ENCODE data around the gene SSR2. TPM values are rescaled to one million over a fixed set of nuclear protein-coding genes. Genes with fewer than 3 reads are reported as not detected.
"Not testable (repeated sequence)": the region's sequence is repeated elsewhere in the genome, so short reads cannot be mapped to it uniquely, and the experiment has no call there.

The SSR2 gene
- total RNA-seq, 4 donors from 2014 or later = 103 to 157 (median 146) TPM

- Histone ChIP-seq H3K4me3 (no peak overlapping the region), H3K27me3 (no peaks in the 10 kb centered on the region), H3K27ac (no peak overlapping the region), H3K9me3 (no peaks in the 10 kb centered on the region), H3K4me1 (no peaks in the 10 kb centered on the region), H3K36me3 (no peaks in the 10 kb centered on the region)
- no peak for ATAC-seq
- no peak for TF ChIP-seq EP300 (IDR thresholded peaks at IDR 0.05)
- TF ChIP-seq CTCF (IDR thresholded peaks at IDR 0.05) = no peak
- no peak for TF ChIP-seq POLR2AphosphoS5 (IDR thresholded peaks at IDR 0.05)
- no peak for TF ChIP-seq POLR2A (IDR thresholded peaks at IDR 0.05)
- WGBS, 2 donors (ENCODE audit: low coverage in 1 of 2) = 45 to 82% methylated on average over 1 of the region's 1 CpG
Observed at GRCh38 chr1:155999964-156000363, 20.8 kb downstream of the SSR2 start.

DNA sequence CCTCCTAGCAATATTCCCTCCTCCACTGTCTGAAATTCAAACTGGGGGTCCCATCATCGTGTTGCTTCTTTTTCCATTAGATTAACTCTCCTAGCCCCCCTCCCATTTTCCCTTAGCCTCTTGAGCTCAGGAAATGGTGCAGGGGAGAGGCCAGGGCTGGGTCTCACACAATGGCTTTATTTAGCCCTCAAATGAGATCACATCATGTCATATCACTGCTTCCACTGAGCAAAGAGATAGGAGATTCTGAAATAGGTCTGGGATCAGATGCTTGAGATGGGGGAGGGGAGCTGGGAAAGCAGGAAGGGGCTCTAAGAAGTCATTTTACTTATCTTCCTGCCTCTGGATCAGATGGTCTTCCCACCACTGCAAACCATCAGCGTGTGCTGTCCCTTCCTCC is 24.6 kb downstream of the SSR2 start:
- no peaks in the 10 kb centered on the region for H3K27me3 ChIP-seq
- H3K9me3 ChIP-seq = no peaks in the 10 kb centered on the region
- no peak for TF ChIP-seq POLR2AphosphoS5 (IDR thresholded peaks at IDR 0.05)
- no peak for TF ChIP-seq POLR2A (IDR thresholded peaks at IDR 0.05)
- H3K36me3 ChIP-seq = no peaks in the 10 kb centered on the region
- ATAC-seq = no peak
- H3K27ac ChIP-seq = no peak overlapping the region
- H3K4me1 ChIP-seq = peaks cover 0 to 5% (median 0%) of the 10 kb centered on the region in 3 donors
- 17 to 44% methylated on average over 2 of the region's 2 CpGs for WGBS, 2 donors (ENCODE audit: low coverage in 1 of 2)
- H3K4me3 ChIP-seq = no peak overlapping the region

- peaks cover 0 to 29% (median 4%) of the 10 kb centered on the region in 3 donors for H3K4me1 ChIP-seq
- TF ChIP-seq POLR2A (IDR thresholded peaks at IDR 0.05) (no peak), POLR2AphosphoS5 (IDR thresholded peaks at IDR 0.05) (no peak), CTCF (IDR thresholded peaks at IDR 0.05) (no peak), EP300 (IDR thresholded peaks at IDR 0.05) (no peak)
- H3K36me3 ChIP-seq = no peaks in the 10 kb centered on the region
- no peaks in the 10 kb centered on the region for H3K27me3 ChIP-seq
- H3K9me3 ChIP-seq = no peaks in the 10 kb centered on the region
- no peak overlapping the region for H3K27ac ChIP-seq
- 67 to 75% methylated on average over 1 of the region's 3 CpGs for WGBS, 2 donors (ENCODE audit: low coverage in 1 of 2)
- no peak overlapping the region for H3K4me3 ChIP-seq
- ATAC-seq = no peak
Observed at GRCh38 chr1:155993595-155993994, 27.2 kb downstream of the SSR2 start.

- ATAC-seq = no peak
- H3K4me3 ChIP-seq = no peak overlapping the region
- TF ChIP-seq EP300 (IDR thresholded peaks at IDR 0.05) (no peak), POLR2AphosphoS5 (IDR thresholded peaks at IDR 0.05) (no peak), CTCF (IDR thresholded peaks at IDR 0.05) (no peak), POLR2A (IDR thresholded peaks at IDR 0.05) (no peak)
- H3K9me3 ChIP-seq = no peaks in the 10 kb centered on the region
- peak overlapping the region in 2 of 4 donors; percentile 71 to 80 for H3K27ac ChIP-seq
- H3K27me3 ChIP-seq = no peaks in the 10 kb centered on the region
- no peaks in the 10 kb centered on the region for H3K36me3 ChIP-seq
- 66 to 78% methylated on average over 2 to 5 of the region's 6 CpGs for WGBS, 2 donors (ENCODE audit: low coverage in 1 of 2)
- peaks cover 0 to 35% (median 5%) of the 10 kb centered on the region in 3 donors for H3K4me1 ChIP-seq
Observed at GRCh38 chr1:155990005-155990739, 30.6 kb downstream of the SSR2 start.

GRCh38 chr1:155989242-155990004 is 31.3 kb downstream of the SSR2 start:
- no peak for TF ChIP-seq EP300 (IDR thresholded peaks at IDR 0.05)
- TF ChIP-seq CTCF (IDR thresholded peaks at IDR 0.05) = peak in 3 of 4 experiments; percentile 99 to 100 (median 99)
- no peak for TF ChIP-seq POLR2A (IDR thresholded peaks at IDR 0.05)
- peak; percentile 58 for TF ChIP-seq POLR2AphosphoS5 (IDR thresholded peaks at IDR 0.05)
- no CpG with 5 or more reads among the region's 9 CpGs for WGBS, 2 donors (ENCODE audit: low coverage in 1 of 2)
- peak; percentile 93 for ATAC-seq
- peak overlapping the region in 3 of 4 donors; percentile 61 to 80 (median 71) for H3K27ac ChIP-seq
- no peaks in the 10 kb centered on the region for H3K9me3 ChIP-seq
- H3K4me3 ChIP-seq = peak overlapping the region; percentile 21 to 54
- H3K4me1 ChIP-seq = peaks cover 0 to 36% (median 5%) of the 10 kb centered on the region in 3 donors
- no peaks in the 10 kb centered on the region for H3K36me3 ChIP-seq
- H3K27me3 ChIP-seq = no peaks in the 10 kb centered on the region

- Histone ChIP-seq H3K27ac (peak overlapping the region in 1 of 4 donors; percentile 93), H3K4me1 (peaks cover 7 to 65% (median 28%) of the 10 kb centered on the region in 3 donors)
- WGBS, 2 donors (ENCODE audit: low coverage in 1 of 2) = 77 to 80% methylated on average over 2 to 4 of the region's 11 CpGs
- not testable (repeated sequence) for H3K36me3 ChIP-seq, H3K27me3 ChIP-seq, ATAC-seq, H3K4me3 ChIP-seq, H3K9me3 ChIP-seq
Observed at GRCh38 chr1:155984903-155985645, 35.7 kb downstream of the SSR2 start.
